T47D (cell line): ENCODE measurements around the gene SYT2.
"Not testable (repeated sequence)": the region's sequence is repeated elsewhere in the genome, so short reads cannot be mapped to it uniquely, and the experiment has no call there.

ENCODE experiments used
- DNase-seq, 2 experiments: peaks; one replicate each; pipeline versions ENCODE4 v3.0.0 to v3.0.0-alpha.2; 2011 to 2012; ENCODE audit warnings: low read depth in 1 of 2, low spot score in 1 of 2
- JUND ChIP-seq: IDR thresholded peaks from 2 replicates; pipeline ENCODE4 v1.6.1; 2012; ENCODE audit warnings: low read depth
- in situ Hi-C: cut with HindIII; loops from 2 replicates; pipeline ENCODE4 v1.10.0; 2016; ENCODE audit warnings: low sequenced_read_pairs, low pct_unique_long_range_greater_than_20kb

SYT2 gene

GRCh38 chr1:202710070-202711045 is at the start of gene SYT2:
SYT2 (minus strand) TSS chr1:202710454; CDS start chr1:202605772, 104,682 bp downstream.
- TF ChIP-seq JUND = no peak
- in situ Hi-C loops = no loop called here
- no peak for DNase-seq

GRCh38 chr1:202756391-202756790 is 46.1 kb upstream of the SYT2 start:
- in situ Hi-C loops = no loop called here
- no peak for DNase-seq
- no peak for TF ChIP-seq JUND

- in situ Hi-C loops = no loop called here
- DNase-seq = no peak
- TF ChIP-seq JUND = no peak
These were observed 44.0 kb upstream of the SYT2 start for GRCh38 chr1:202754293-202754692.

GRCh38 chr1:202752774-202753173 is 42.5 kb upstream of the SYT2 start:
- DNase-seq = no peak
- in situ Hi-C loops = no loop called here
- no peak for TF ChIP-seq JUND

- in situ Hi-C loops = no loop called here
- TF ChIP-seq JUND = no peak
- no peak for DNase-seq
These were observed 40.5 kb upstream of the SYT2 start for GRCh38 chr1:202750761-202751160.

- DNase-seq = peak in 1 of 2 experiments; percentile 15
- TF ChIP-seq JUND = no peak
- in situ Hi-C loops = no loop called here
These were observed 39.8 kb upstream of the SYT2 start for GRCh38 chr1:202750024-202750423.

- no peak for DNase-seq
- in situ Hi-C loops = no loop called here
- no peak for TF ChIP-seq JUND
These were observed 35.2 kb upstream of the SYT2 start for GRCh38 chr1:202745323-202745888.

- DNase-seq, in situ Hi-C loops: not testable (repeated sequence)
These were observed 34.5 kb upstream of the SYT2 start for GRCh38 chr1:202744770-202745169.

- in situ Hi-C loops = no loop called here
- TF ChIP-seq JUND = no peak
- DNase-seq = no peak
These were observed 32.2 kb upstream of the SYT2 start for GRCh38 chr1:202742496-202742895.

- DNase-seq = no peak
- TF ChIP-seq JUND = no peak
- in situ Hi-C loops = no loop called here
These were observed 23.0 kb upstream of the SYT2 start for GRCh38 chr1:202733251-202733650.

GRCh38 chr1:202728951-202729350 is 18.7 kb upstream of the SYT2 start:
- no peak for DNase-seq
- no peak for TF ChIP-seq JUND
- in situ Hi-C loops = no loop called here

- in situ Hi-C loops = no loop called here
- DNase-seq = no peak
These were observed 15.3 kb upstream of the SYT2 start for GRCh38 chr1:202725526-202725925.

GRCh38 chr1:202723708-202724107 is 13.5 kb upstream of the SYT2 start:
- no peak for TF ChIP-seq JUND
- no peak for DNase-seq
- in situ Hi-C loops = no loop called here

More at GRCh38 chr1:202725526-202725925, 15.3 kb upstream of the SYT2 start:
- no peak for TF ChIP-seq JUND

- DNase-seq, in situ Hi-C loops: not testable (repeated sequence)
These were observed 12.8 kb upstream of the SYT2 start for GRCh38 chr1:202723046-202723445.
